Measurements from ENCODE around the gene BPI.
"Not testable (repeated sequence)": the region's sequence is repeated elsewhere in the genome, so short reads cannot be mapped to it uniquely, and the experiment has no call there.

Gene BPI

GRCh38 chr20:38336726-38337125 lies 32.8 kb downstream of the BPI start:
- DNase-seq (ENCODE audit: low read depth): no peak

GRCh38 chr20:38337561-38338140 lies 33.7 kb downstream of the BPI start:
- DNase-seq (ENCODE audit: low read depth): no peak

GRCh38 chr20:38338849-38339520 lies 35.0 kb downstream of the BPI start:
- no peak for DNase-seq (ENCODE audit: low read depth)

GRCh38 chr20:38339521-38339896 lies 35.6 kb downstream of the BPI start:
- not testable (repeated sequence) for DNase-seq (ENCODE audit: low read depth)

GRCh38 chr20:38339997-38340396 lies 36.0 kb downstream of the BPI start:
- no peak for DNase-seq (ENCODE audit: low read depth)

GRCh38 chr20:38340693-38341092 lies 36.7 kb downstream of the BPI start:
- DNase-seq (ENCODE audit: low read depth): no peak

- DNase-seq (ENCODE audit: low read depth): no peak
Observed at GRCh38 chr20:38342216-38342615, 38.3 kb downstream of the BPI start.

GRCh38 chr20:38342713-38343310 lies 38.9 kb downstream of the BPI start:
- DNase-seq (ENCODE audit: low read depth): no peak

- DNase-seq (ENCODE audit: low read depth): no peak
Observed at GRCh38 chr20:38343311-38344106, 39.6 kb downstream of the BPI start.

- DNase-seq (ENCODE audit: low read depth): no peak
Observed at GRCh38 chr20:38344107-38344701, 40.2 kb downstream of the BPI start.

GRCh38 chr20:38345643-38346042 lies 41.7 kb downstream of the BPI start:
- no peak for DNase-seq (ENCODE audit: low read depth)

GRCh38 chr20:38346247-38346651 lies 42.3 kb downstream of the BPI start, which contains the start of gene LBP:
Gene LBP (plus strand): TSS chr20:38346482. CDS start chr20:38346517, 35 bp downstream.
- no peak for DNase-seq (ENCODE audit: low read depth)

GRCh38 chr20:38346741-38347140 lies 42.8 kb downstream of the BPI start:
- DNase-seq (ENCODE audit: low read depth): no peak

- no peak for DNase-seq (ENCODE audit: low read depth)
Observed at GRCh38 chr20:38349856-38350255, 45.9 kb downstream of the BPI start.

- no peak for DNase-seq (ENCODE audit: low read depth)
Observed at GRCh38 chr20:38350879-38351775, 47.2 kb downstream of the BPI start.

- no peak for DNase-seq (ENCODE audit: low read depth)
Observed at GRCh38 chr20:38353316-38353715, 49.4 kb downstream of the BPI start.

GRCh38 chr20:38354227-38354626 lies 50.3 kb downstream of the BPI start:
- no peak for DNase-seq (ENCODE audit: low read depth)

GRCh38 chr20:38355161-38356012 lies 51.4 kb downstream of the BPI start:
- DNase-seq (ENCODE audit: low read depth): no peak

- no peak for DNase-seq (ENCODE audit: low read depth)
Observed at GRCh38 chr20:38357653-38358207, 53.8 kb downstream of the BPI start.

- DNase-seq (ENCODE audit: low read depth): no peak
Observed at GRCh38 chr20:38358556-38358955, 54.6 kb downstream of the BPI start.
